GM21515 (cell line): ENCODE data around the gene GJB3.
"Not testable (repeated sequence)": the region's sequence is repeated elsewhere in the genome, so short reads cannot be mapped to it uniquely, and the experiment has no call there.

Source experiments
- ATAC-seq: cut with Tn5 transposase; IDR thresholded peaks from one replicate; pipeline ENCODE4 v1.9.1; 2021; ENCODE audit not compliant: unreplicated experiment

The GJB3 gene

GRCh38 chr1:34781071-34781843, at the start of gene GJB3:
Gene GJB3 (plus strand): TSS chr1:34781214. CDS start chr1:34784763, 3,549 bp downstream.
- ATAC-seq: no peak

DNA sequence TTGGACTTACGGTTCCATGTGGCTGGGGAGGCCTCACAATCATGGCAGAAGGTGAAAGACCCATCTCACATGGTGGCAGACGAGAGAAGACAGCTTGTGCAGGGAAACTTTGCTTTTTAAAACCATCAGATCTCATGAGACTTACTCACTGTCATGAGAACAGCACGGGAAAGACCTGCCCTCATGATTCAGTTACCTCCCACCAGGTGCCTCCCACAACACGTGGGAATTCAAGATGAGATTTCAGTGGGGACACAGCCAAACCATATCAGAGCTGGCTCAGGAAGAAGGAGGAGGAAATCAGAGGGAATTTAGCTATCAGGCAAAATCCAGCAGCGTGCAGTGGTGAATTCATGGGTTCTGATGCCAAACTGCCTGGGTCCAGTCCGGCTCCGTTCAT, 48.2 kb upstream of the GJB3 start:
- ATAC-seq: not testable (repeated sequence)

DNA sequence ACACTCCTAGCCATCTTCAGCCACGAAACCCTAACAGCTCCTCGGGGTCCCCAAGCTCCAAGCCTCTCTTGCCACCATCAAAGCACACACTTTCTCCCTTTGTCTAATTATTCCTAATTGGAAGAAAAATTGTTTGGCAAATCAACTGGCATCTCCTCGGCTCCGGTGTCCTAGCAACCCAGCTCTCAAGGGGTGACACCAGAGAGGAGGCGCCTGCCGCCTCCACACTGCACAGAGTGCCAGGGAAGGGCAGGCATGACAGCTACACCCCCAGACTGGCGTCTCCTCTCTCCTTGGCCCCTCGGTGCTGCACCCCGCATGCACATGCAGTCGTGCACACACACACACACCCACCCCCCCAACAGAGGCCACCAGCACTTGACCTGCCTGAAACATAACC, 44.3 kb upstream of the GJB3 start:
- ATAC-seq: no peak

DNA sequence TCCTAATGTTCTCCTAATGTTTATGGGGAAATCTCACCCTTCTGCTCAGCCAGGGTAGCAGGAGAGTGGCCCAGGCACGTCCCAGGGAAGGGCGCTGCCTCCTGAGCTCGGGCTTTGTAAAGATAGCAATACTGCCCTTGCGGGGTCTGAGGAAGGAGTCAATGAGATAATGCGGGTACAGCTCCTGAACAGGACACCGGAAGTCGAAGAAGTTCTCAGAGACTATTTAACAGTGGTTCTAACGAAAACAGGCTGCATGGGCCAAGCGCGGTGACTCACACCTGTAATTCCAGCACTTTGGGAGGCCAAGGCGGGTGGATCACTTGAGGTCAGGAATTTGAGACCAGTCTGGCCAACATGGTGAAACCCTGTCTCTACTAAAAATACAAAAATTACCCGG, 43.8 kb upstream of the GJB3 start:
- ATAC-seq: not testable (repeated sequence)

DNA sequence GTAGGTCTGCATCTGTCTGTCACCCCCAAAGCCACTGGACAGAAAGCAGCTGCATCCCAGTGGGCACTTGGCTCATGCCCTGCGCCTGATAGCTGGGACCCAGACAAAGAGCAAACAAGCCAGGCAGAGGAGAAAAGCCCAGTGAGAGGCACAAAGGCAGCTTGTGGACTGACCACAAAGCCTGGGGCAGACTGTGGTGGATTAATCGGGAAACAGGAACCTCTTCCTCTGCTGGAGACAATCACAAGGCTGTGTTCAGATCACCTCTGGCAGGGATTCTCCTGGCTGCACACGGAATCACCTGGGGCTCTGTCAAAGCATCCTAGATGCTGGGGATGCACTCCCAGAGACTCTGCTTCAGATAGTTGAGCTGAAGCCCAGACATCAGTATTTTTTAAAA, 41.4 kb upstream of the GJB3 start:
- no peak for ATAC-seq

DNA sequence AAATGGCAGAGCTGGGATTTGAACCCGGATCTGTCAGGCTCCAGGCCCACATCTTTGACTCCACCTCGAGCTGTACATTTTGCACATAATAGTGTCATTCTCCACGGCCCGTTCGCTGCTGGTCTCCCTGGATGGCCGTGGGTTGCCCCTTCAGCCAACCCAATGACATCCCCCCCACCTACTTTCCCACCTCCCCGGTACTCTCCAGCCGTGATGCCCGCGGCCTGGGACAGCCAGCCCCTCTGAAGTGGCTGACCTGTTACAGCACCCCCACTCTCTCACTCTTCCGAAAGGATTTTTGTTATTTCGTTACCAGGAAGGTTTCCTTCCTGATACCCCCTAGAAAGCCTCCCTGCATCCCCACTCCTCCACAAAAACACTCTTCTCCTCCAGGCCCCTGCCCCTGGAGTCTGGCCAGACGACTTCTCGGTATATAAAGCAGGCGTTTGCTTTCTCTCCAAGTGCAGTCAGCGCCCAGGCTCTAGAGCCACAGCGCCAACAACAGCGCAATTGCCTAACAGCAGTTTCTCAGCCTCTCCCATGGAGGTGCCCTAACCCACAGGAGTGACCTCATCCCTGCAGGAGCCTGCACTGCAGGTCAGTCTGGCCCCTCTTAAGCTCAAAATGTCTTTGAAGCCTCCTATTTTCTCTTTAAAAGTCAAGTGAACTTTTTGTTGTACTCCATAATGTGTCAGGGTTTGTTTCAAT, 40.7 kb upstream of the GJB3 start:
- no peak for ATAC-seq

DNA sequence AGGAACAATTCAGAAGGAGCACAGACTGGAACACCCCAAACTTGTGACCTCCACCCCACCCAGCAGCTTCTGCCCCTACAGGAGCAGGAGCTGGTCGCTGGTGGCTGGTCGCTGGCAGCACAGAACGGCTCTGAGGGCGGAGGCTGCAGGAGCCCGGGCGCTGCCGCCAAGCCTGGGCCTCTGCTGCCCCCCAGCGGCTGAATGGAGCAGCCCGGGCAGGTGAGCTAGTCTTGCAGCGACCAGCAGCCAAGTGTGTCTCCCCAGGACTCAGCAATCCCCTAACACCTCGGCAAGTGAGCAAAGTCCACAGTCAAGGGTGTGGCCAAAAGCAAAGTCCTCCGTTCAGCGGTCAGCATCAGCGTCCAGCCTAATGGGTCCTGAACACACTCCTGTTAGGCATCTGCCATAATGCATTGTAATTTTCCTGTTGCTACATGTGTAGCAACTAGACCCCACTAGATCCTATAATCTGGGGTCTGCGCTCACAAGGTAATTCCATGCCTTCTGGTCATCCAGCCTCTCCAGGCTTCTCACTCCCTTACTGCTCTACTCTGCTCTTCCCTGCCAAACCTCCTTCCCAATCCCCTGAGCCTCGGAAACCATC, 38.2 kb upstream of the GJB3 start:
- peak; percentile 65 for ATAC-seq

GRCh38 chr1:34743775-34744174, 37.2 kb upstream of the GJB3 start:
- ATAC-seq: no peak

DNA sequence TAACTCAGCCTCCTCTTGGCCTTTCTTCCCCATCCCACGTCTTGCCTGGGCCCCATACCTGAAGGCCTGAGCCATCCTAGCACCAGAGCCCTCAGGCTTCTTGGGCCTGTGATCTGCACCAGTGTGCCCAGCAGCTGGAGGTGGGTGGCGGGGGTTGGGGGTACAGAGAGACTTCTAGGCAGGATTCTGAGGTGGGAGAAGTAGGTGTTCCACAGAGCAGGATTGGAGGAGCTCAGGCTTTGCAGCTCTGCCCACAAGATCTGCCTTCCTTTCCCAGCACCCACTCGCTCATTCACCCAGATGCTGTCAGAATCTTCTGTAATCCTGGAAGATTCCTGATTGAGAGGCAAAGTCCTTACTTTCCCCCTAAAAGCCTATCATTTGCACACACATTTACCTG, 36.2 kb upstream of the GJB3 start:
- no peak for ATAC-seq

DNA sequence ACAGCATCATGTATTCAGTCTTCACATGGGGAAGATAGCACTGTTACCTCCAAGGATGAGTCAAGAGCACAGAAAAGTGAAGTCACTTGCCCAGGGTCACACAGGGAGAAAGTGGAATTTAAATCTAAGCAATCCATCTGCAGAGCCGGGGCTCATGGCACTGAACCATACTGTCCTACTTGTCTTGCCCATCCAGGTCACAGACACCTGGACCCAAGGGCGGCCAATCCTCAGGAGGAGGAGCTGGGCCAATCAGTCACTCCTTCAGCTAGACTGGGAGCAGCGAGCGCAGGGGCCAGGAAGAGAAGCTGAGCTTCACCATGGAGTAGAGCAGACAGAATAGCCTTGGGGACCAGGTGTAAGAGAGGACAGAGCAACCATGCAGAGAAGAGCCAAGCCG, 35.3 kb upstream of the GJB3 start:
- no peak for ATAC-seq

DNA sequence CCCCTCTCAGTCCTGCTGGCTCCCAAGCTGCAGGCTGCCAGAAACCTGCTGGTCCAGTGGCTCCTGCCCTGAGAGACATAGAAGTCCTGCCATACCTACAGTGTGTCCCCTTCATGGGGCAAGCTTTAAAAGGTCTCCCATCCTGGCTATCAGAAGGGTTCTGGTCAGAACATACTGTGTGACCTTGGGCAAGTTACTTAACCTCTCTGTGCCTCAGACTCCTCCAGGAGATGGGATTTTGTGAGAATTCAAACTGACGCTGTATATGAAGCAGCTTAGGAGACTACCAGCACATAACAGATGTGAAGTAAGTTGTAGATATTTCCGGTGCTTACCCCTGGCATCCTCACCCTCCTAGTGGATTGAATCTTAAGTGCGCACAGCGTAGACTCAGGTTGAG, 34.9 kb upstream of the GJB3 start:
- no peak for ATAC-seq

GRCh38 chr1:34746785-34747637, 34.0 kb upstream of the GJB3 start:
- ATAC-seq: no peak

GRCh38 chr1:34747638-34747941, 33.4 kb upstream of the GJB3 start:
- ATAC-seq: no peak

GRCh38 chr1:34749992-34750391, 31.0 kb upstream of the GJB3 start:
- no peak for ATAC-seq

DNA sequence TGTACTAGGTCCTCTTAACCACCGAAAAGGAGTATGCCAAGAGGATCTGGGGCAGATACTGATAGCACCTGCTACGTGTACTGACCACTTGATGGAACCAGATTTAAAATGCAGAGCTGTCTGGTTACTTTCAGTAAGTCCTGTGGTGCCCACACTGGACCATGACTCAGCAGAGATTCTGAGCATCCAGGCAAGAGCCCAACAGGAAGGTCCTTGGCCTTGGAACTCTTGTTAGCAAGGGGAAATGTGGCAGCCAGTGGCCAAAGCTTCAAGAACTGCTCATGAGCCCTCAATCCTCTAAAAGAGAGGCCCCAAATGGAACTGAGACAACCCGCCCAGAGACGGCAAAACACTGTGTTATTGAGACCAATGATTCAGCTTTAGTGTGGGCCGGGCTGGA, 30.4 kb upstream of the GJB3 start:
- no peak for ATAC-seq

GRCh38 chr1:34753163-34753562, 27.9 kb upstream of the GJB3 start:
- no peak for ATAC-seq

DNA sequence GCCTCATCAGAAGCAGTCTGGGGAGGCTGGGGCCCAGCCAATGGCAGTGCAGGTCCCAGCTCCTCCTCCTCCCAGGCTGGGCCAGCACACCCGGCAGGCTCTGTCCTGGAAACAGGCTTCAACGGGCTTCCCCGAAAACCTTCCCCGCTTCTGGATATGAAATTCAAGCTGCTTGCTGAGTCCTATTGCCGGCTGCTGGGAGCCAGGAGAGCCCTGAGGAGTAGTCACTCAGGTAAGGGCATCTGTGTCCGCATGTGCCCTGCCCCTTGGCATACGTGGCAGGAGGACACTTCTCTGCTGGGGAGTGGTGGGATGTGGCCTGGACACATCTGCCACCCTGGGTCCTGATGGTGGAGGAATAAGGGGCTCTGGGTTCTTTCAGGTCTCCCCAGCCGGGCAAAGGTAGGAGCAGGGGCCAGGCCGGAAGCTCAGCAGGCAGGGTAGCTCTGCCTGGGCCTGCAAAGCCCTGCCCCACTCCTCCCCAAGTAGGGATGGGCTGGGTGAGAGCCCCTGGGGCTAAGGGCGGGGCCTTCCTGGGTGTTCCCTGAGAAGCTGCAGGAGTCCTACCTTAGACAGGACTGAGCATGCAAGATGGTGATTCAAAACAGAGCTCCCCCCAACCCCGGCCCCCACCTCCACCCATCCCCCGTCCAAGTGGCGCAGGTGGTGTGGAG, 25.9 kb upstream of the GJB3 start, which contains the start of gene GJB5:
GJB5 (plus strand) TSS at position 84 of the 674 bp plus-strand sequence. CDS start 2,284 bp downstream, outside the sequence.
- ATAC-seq: no peak

DNA sequence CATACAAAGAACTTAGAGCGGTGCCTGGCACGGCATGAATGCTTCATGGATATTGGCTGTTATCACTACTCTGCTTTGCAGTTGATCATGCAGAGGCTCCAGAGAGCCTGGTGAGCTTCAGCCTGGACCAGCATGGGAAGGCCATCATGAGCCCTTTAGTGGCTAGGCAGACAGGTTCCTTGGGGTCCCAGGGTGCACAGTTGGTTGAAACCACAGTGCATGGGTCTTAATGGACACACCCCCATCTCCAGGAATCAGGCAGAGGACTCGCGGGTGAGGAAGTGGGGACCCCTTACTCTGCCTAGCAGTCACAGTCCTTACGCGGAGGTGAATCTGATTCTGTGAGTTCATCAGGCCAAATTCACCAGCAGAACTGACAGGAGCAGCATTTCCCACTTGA, 25.1 kb upstream of the GJB3 start:
- no peak for ATAC-seq

DNA sequence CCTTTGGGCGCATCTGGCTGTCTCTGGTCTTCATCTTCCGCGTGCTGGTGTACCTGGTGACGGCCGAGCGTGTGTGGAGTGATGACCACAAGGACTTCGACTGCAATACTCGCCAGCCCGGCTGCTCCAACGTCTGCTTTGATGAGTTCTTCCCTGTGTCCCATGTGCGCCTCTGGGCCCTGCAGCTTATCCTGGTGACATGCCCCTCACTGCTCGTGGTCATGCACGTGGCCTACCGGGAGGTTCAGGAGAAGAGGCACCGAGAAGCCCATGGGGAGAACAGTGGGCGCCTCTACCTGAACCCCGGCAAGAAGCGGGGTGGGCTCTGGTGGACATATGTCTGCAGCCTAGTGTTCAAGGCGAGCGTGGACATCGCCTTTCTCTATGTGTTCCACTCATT, 23.6 kb upstream of the GJB3 start:
- no peak for ATAC-seq

DNA sequence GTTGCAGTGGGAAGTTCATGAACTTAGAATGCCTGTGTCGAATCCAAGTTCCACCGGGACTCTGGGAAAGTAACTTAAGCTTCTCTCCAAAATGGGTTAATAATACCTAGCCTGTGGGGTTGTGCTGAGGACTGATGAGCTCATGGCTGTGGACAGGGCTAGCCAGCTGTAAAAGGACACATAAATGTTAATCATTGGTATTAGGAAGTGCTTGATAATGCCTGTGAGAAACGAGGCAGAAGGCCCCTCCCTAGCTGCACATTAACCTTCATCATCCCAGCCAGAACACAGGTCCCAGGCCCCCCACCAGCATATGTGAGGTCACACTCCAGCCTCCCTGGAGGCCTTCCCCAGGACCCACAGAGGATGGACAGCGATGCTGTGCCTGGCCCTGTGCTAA, 22.3 kb upstream of the GJB3 start:
- ATAC-seq: no peak
